Measurements from ENCODE around the gene CD69.

DNA sequence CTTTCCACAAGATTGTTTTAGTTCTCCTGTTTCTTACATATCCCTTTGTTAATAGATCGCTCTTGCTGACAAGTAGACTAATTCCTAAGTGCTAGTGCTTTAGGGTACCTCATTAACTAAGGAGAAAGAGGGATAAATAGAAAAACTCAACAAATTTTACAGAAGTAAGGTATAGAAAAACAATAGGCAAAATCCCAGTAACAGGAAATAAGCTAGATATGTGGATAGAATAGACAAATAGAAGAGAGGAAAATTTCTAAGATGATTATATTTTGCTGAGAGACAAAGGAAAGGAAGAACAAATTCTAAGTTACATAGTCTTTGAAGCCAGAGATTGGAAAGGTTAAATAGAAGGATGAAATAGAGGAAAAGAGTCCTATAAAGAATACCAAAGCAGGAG is 1.0 kb downstream of the CD69 start:
- TF ChIP-seq, protein P1, sequence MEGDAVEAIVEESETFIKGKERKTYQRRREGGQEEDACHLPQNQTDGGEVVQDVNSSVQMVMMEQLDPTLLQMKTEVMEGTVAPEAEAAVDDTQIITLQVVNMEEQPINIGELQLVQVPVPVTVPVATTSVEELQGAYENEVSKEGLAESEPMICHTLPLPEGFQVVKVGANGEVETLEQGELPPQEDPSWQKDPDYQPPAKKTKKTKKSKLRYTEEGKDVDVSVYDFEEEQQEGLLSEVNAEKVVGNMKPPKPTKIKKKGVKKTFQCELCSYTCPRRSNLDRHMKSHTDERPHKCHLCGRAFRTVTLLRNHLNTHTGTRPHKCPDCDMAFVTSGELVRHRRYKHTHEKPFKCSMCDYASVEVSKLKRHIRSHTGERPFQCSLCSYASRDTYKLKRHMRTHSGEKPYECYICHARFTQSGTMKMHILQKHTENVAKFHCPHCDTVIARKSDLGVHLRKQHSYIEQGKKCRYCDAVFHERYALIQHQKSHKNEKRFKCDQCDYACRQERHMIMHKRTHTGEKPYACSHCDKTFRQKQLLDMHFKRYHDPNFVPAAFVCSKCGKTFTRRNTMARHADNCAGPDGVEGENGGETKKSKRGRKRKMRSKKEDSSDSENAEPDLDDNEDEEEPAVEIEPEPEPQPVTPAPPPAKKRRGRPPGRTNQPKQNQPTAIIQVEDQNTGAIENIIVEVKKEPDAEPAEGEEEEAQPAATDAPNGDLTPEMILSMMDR (IDR thresholded peaks at IDR 0.05; ENCODE audit: insufficient read depth, low read length, poor library complexity, severe bottlenecking) = no peak
- no peak for TF ChIP-seq EZH2phosphoT487 (conservative IDR thresholded peaks at IDR 0.05; ENCODE audit: low read length)

Data from SU-DHL-6 (cell line).